Motor neuron (in vitro differentiated cells): ENCODE data around the gene ADCYAP1R1. TPM values are rescaled to one million over a fixed set of nuclear protein-coding genes. Genes with fewer than 3 reads are reported as not detected.

Source experiments
- ATAC-seq, 8 experiments: fragments of 200-7000 bp; cut with Tn5 transposase; replicated peaks in 6 of 8; 2 replicates each; pipeline ENCODE4 v1.8.0; 2021; ENCODE audit warnings: mild to moderate bottlenecking in 8 of 8, moderate library complexity in 8 of 8
- H3K27ac ChIP-seq, 2 donors: fragments of 250-450 bp; sonication (Bioruptor Pico); 2 replicates each; pipeline ENCODE4 v1.9.0; 2021; ENCODE audit warnings: antibody characterized with exemption in 2 of 2, mild to moderate bottlenecking in 2 of 2, moderate library complexity in 1 of 2
- H3K4me1 ChIP-seq, 2 donors: fragments of 250-450 bp; sonication (Bioruptor Pico); replicated peaks in 1 of 2; 2 replicates each; pipeline ENCODE4 v1.6.1; 2021; ENCODE audit warnings: antibody characterized with exemption in 2 of 2, mild to moderate bottlenecking in 2 of 2, moderate library complexity in 1 of 2
- H3K4me3 ChIP-seq, 5 donors: fragments of 250-450 bp; sonication (Bioruptor Pico); 2 replicates each; pipeline ENCODE4 v1.9.0; 2021; ENCODE audit warnings: antibody characterized with exemption in 5 of 5, mild to moderate bottlenecking in 5 of 5, moderate library complexity in 4 of 5
- WGBS, 10 experiments: fragments of 450-650 bp; shearing (Covaris generic); methylation state at CpG; one replicate each; pipeline ENCODE4 v1.0.0; 2022; 5-methylcytosine and 5-hydroxymethylcytosine counted together
- in situ Hi-C, 9 experiments: fragments of 400-800 bp; cut with MboI; loops; one replicate each; pipeline ENCODE4 v1.15.0; 2021; ENCODE audit warnings: low sequenced_read_pairs in 9 of 9, low pct_unique_long_range_greater_than_20kb in 2 of 9; ENCODE audit not compliant: unreplicated experiment in 9 of 9
- total RNA-seq, 8 experiments: library from RNA; unstranded; fragments of 300-600 nt; gene quantifications; 2 replicates each; pipeline versions ENCODE4 v1.2.3 to v1.2.4, GENCODE V29; 2022

Gene ADCYAP1R1
- total RNA-seq, 8 experiments from 2014 or later, result 0.36 to 55.0 (median 11.8) TPM

DNA sequence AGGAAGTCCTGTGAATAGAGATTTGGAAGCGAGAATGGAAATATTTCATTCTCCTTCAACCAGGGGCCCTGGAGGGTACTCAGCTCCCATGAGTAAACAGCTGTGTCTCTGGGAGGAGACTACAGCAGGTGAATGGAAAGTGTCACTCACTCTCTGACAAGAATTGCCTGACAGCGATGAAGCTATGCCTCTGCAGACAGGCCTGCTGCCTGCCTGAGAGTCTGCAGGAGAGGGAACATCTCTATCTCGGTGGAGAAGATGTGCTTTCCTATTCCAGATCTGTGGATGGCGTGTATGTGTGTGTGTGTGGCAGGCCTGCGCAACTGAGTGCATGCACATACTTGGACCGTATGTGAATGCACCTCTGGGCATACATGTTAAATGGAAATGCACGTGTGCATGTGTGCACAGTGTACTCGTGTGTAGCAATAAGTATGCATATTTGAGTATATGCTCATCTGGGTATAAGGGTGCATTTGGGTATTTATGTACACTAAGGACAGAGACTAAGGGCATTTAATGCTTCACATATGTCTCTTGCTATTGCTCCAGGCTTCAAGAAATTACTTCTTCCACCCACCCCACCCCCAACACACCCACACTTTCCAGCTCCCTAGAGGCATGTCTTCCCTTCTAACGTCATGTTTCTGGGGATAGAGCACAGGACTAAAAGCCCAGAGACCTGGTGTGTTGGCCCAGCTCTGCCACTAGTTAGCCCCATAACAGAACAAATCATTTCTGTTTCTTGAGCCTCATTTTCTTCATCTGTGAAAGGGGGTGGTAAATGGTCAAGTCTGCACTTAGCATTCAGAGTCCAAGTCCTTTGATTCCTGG lies 4.6 kb upstream of the ADCYAP1R1 start:
- in situ Hi-C loops, result no loop called here
- no peak overlapping the region for H3K4me3 ChIP-seq
- ATAC-seq, result peak in 2 of 8 experiments; percentile 16 to 61
- WGBS, 10 experiments, result 0 to 92% (median 70%) methylated on average over 1 to 8 of the region's 9 CpGs; no CpG with 5 or more reads in 2 of the 10 experiments
- no peak overlapping the region for H3K27ac ChIP-seq
- peaks cover 34 to 58% of the 10 kb centered on the region in 2 donors for H3K4me1 ChIP-seq

DNA sequence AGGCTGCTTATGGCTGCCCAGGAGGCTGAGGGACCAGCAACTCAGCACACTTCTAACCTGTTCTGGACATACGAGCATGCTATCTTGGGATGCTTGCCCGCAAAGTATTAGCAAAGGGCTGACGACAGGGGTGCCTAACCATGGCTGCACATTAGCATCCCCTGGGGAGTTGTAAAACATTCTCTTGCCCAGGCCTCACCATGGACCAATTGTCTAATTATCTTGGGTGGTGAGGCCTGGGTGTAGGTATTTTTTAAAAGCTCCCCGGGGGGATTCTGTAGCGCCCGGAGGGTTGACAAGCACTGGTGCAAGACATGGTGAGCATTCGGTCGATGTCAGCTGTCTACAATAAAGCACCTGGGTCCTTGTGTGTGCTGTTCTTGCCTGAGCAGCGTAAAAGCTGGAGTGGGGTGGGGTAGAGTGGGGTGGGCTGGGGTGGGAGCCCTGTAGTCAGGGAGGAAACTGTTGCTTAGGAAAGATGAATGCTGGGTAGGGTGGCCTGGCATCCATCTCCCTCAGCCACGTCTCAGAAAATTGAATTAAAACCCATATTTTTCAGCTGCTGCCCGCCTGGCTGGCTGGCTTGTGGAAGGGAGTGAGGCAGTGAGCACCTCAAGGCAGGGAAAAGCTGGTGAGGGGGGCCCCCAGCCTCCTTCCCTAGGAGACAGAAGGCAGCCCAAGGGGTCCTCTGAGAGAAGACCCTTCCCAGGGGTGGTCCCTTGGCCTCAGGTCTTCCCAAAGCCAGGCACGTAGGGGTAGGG lies 2.9 kb upstream of the ADCYAP1R1 start:
- Histone ChIP-seq H3K4me3 (no peak overlapping the region), H3K4me1 (peaks cover 30 to 47% of the 10 kb centered on the region in 2 donors), H3K27ac (peak overlapping the region; percentile 62 to 79)
- in situ Hi-C loops, result no loop called here
- 52 to 88% (median 71%) methylated on average over 1 to 7 of the region's 12 CpGs; no CpG with 5 or more reads in 6 of the 10 experiments for WGBS, 10 experiments
- ATAC-seq, result peak in 5 of 8 experiments; percentile 17 to 40 (median 34)

DNA sequence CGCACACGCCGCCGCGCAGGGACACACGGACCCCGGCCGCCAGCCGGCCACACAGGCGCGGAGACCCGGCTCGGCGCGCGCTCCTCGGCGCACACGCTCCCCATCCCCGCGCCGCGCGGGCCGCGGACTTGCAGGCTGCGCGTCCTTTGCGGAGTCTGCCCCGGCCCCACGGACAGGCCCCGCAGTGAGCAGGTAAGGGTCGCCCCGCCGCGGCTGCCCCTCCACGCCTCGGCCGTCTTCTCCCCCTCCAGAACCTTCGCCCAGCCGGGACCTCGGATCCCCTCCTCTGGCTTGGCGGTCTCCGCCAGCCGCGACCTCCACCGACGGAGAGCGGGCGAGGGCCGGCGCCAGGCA lies 356 bp downstream of the ADCYAP1R1 start:
- ATAC-seq, result peak in 2 of 8 experiments; percentile 7 to 13
- in situ Hi-C loops, result no loop called here
- WGBS, 10 experiments, result no CpG with 5 or more reads among the region's 52 CpGs
- peaks cover 46 to 52% of the 10 kb centered on the region in 2 donors for H3K4me1 ChIP-seq
- H3K27ac ChIP-seq, result peak overlapping the region in 1 of 2 donors; percentile 17
- H3K4me3 ChIP-seq, result peak overlapping the region; percentile 51 to 63 (median 58)

DNA sequence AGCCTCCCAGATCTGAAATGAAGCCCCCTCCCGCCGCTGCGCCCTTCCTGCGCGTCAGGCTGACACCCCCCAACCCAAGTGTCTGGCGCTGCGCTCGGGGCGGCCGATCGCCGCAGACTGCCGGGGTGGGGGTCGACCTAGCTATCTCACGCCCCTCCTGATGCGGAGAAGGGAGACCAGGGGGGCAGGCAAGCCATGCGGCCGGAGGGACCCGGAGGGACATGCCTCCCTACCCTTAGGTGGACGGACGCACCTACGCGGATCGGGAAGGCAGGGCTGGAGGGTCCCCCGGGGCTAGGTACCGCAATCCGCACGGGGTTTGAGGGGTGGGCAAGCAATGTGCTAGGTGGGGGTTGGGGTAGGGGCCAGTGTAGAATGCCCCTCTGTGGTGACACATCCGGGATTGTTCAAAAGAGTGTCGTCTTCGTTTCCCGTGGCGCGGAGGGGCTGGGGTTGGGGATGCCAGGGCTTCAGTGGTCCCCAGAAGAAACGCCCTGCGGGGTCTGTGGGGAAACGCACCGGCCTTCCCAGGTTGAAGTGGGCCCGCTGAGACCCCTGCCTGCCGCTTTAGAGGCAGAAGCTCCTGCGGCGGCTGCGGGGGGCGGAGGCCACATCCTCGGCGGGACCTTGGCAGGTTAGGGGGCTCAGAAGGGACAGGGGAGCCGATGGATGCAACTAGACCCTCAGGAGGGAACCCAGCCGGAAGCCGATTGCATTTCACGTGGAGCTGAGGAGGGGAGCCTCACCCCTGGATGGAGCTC lies 913 bp downstream of the ADCYAP1R1 start:
- Histone ChIP-seq H3K4me1 (peaks cover 44 to 52% of the 10 kb centered on the region in 2 donors), H3K27ac (peak overlapping the region in 1 of 2 donors; percentile 17), H3K4me3 (peak overlapping the region; percentile 51 to 63 (median 58))
- WGBS, 10 experiments, result 0% methylated on average over 1 of the region's 50 CpGs; no CpG with 5 or more reads in 8 of the 10 experiments
- peak in 4 of 8 experiments; percentile 1 to 22 (median 3) for ATAC-seq
- in situ Hi-C loops, result no loop called here

DNA sequence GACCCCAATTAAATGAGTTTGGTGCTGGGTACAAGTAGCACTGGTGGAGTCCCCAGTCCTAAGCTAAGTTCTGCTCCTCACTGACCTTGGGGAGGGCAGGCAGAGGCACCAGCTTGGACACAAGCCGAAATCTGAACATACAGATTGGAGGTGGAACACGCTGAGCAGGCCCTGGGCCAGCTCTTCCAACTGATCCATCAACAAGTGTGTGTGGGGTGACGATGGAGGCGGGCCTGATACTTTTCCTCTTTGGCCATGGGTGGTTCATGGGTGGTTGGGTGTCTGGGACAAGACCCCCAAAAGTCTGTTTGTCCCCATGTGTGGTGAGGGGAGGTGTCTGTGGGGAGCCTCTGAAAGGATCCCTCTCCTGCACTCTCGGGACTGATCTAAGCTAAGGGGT lies 1.9 kb downstream of the ADCYAP1R1 start:
- no peak for ATAC-seq
- Histone ChIP-seq H3K4me3 (peak overlapping the region; percentile 51 to 63 (median 58)), H3K4me1 (peaks cover 38 to 47% of the 10 kb centered on the region in 2 donors), H3K27ac (no peak overlapping the region)
- in situ Hi-C loops, result no loop called here
- 80 to 100% (median 92%) methylated on average over 1 to 2 of the region's 5 CpGs; no CpG with 5 or more reads in 6 of the 10 experiments for WGBS, 10 experiments

DNA sequence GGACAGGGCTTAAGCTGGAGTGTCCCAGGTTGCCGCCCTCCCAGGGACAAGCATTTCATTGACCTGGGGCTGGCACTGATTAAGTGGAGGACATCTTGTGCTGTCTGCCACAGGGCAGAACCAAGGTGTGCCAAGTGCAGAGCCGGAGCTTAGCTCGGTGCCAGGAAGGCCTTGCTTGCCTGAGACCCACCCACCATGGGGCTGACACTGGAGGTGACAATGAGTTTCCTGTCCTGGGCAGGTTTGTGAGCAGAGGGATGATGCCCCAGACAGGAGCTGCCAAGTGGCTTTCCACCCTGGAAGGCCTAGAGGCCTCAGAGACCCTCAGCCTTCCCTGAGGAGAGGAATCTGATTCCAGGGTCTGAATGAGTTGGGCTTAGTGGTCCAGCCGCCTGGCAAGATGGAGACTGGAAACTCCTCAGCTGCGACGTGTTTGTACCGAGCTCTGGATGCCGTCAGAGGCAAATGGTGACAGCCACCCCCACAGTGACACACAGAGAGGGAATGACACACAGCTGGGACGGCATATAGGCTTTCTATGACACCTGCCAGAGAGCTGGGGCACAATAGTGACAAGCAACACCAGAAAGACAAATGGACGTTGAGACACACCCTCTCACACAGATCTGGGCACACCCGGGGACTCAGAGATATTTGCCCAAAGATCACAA lies 2.6 kb downstream of the ADCYAP1R1 start:
- peak overlapping the region in 2 of 5 donors; percentile 3 to 63 for H3K4me3 ChIP-seq
- H3K27ac ChIP-seq, result no peak overlapping the region
- in situ Hi-C loops, result no loop called here
- H3K4me1 ChIP-seq, result peaks cover 30 to 44% of the 10 kb centered on the region in 2 donors
- WGBS, 10 experiments, result 20 to 100% (median 58%) methylated on average over 1 to 3 of the region's 11 CpGs; no CpG with 5 or more reads in 1 of the 10 experiments
- ATAC-seq, result peak in 5 of 8 experiments; percentile 12 to 22 (median 18)

DNA sequence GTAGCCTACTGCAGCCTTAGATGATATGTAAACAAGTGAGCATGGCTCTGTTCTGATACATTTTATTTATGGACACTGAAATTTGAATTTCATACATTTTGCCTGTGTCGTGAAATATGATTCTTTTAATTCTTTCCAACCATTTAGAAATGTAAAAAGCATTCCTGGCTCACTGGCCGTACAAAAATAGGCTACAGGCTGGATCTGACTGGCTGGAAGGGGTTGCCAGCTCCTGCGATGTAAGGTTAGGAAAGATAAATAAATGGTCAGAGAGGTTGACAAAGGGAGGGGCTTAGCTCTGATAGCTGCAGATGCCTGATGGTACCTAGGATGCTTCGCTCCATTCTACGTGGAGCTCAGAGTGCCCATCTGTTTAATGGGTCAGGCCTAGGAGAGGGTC lies 3.4 kb downstream of the ADCYAP1R1 start:
- in situ Hi-C loops, result no loop called here
- H3K27ac ChIP-seq, result no peak overlapping the region
- peak in 1 of 8 experiments; percentile 65 for ATAC-seq
- WGBS, 10 experiments, result 0 to 57% (median 38%) methylated on average over 1 to 3 of the region's 5 CpGs; no CpG with 5 or more reads in 3 of the 10 experiments
- peaks cover 27 to 45% of the 10 kb centered on the region in 2 donors for H3K4me1 ChIP-seq
- H3K4me3 ChIP-seq, result no peak overlapping the region

DNA sequence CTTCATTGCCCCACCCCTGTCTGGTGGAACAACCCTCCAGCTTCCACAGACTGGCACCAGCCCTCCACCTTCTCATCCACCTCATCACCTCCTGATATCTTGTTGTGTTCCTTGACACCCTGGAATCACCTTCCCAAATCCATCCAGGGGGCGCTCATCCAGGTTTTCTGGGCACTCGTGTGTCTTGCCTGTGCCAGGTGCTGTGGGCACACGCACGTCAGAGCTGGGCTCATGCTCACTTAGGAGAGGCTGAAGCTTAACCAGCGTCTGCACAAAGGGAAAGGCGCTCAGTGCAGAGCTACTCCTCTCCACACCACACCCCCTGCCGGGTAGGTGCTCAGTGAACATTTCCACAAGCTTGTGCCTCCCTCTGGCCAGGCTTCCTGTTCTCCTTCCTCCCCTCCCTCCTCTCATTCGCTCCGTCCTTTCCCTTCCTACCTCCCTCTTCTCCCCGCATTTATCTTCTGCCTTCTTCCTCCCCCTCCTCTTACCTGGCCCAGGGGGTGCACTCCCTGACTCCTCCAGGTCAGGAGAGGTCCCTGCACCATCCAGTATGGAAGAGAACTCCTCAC lies 4.8 kb downstream of the ADCYAP1R1 start:
- no peak overlapping the region for H3K27ac ChIP-seq
- no peak for ATAC-seq
- in situ Hi-C loops, result no loop called here
- no peak overlapping the region for H3K4me3 ChIP-seq
- H3K4me1 ChIP-seq, result peaks cover 41 to 57% of the 10 kb centered on the region in 2 donors
- WGBS, 10 experiments, result 0 to 89% (median 79%) methylated on average over 1 to 3 of the region's 10 CpGs; no CpG with 5 or more reads in 4 of the 10 experiments

DNA sequence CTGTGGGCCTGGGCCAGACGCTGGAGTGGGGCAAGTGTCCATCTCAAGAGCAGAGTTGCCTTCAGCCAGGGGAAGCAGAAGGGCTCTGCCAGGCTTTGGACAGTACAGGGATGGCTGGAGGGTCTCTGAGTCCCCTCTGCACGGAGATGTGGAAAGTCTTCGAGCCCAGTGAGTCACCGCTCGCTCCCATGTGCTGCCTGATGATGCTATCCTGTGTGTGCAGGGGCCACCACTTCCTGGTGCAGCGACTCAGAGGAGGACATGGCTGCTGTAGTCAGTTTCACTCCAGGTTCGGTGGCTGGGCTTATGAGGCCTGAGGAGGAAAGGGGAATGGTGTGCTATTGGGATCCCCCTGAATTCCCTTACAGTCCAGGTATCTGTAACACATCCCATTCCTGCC lies 6.0 kb downstream of the ADCYAP1R1 start:
- H3K27ac ChIP-seq, result no peak overlapping the region
- 0 to 93% (median 75%) methylated on average over 1 to 4 of the region's 7 CpGs; no CpG with 5 or more reads in 5 of the 10 experiments for WGBS, 10 experiments
- peaks cover 42 to 63% of the 10 kb centered on the region in 2 donors for H3K4me1 ChIP-seq
- ATAC-seq, result peak in 6 of 8 experiments; percentile 31 to 85 (median 72)
- in situ Hi-C loops, result no loop called here
- no peak overlapping the region for H3K4me3 ChIP-seq

DNA sequence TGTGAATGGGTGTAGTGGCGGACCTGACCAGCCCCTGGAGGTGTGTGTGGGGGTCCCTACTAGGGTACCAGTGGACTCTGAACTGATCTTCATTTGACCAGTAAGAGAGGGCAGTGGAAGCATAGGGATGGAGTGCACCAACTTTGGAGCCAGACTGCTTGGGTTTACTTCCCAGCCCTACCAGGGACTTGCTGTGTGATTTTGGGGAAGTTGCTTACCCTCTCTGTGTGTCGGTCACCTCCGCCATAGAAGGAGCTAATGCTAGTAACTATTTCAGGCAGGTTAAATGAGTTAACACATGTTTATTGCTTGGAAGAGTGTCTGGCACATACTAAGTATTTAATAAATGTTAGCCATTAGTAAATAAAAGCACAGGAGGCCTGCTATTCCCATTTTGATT lies 6.6 kb downstream of the ADCYAP1R1 start:
- in situ Hi-C loops, result no loop called here
- no peak overlapping the region for H3K27ac ChIP-seq
- no peak for ATAC-seq
- H3K4me3 ChIP-seq, result no peak overlapping the region
- 92 to 100% (median 100%) methylated on average over 1 to 3 of the region's 3 CpGs; no CpG with 5 or more reads in 7 of the 10 experiments for WGBS, 10 experiments
- H3K4me1 ChIP-seq, result peaks cover 40 to 62% of the 10 kb centered on the region in 2 donors

DNA sequence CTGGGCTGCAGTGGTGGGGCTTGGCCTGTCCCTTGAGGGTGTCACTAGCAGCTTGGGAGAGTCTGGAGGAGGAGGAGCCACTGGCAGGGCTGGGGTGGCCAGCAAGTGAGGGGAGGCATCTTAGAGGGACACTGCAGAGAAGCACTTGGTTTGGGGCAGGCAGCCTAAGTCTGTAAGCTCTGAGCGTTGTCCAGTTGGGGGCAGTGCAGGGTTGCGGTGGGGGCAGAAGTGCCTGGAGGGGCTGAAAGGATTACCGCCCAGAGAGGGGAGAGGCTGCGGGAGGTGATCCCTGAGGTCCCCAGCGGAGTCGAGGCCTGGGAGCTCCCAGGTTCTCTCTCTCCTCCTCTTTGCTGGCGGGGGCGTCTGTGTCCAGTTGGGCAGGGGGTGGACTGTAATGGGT lies 7.4 kb downstream of the ADCYAP1R1 start:
- in situ Hi-C loops, result no loop called here
- peak in 4 of 8 experiments; percentile 1 to 56 (median 43) for ATAC-seq
- WGBS, 10 experiments, result 65% methylated on average over 2 of the region's 8 CpGs; no CpG with 5 or more reads in 9 of the 10 experiments
- H3K27ac ChIP-seq, result no peak overlapping the region
- H3K4me1 ChIP-seq, result peaks cover 31 to 54% of the 10 kb centered on the region in 2 donors
- H3K4me3 ChIP-seq, result no peak overlapping the region

DNA sequence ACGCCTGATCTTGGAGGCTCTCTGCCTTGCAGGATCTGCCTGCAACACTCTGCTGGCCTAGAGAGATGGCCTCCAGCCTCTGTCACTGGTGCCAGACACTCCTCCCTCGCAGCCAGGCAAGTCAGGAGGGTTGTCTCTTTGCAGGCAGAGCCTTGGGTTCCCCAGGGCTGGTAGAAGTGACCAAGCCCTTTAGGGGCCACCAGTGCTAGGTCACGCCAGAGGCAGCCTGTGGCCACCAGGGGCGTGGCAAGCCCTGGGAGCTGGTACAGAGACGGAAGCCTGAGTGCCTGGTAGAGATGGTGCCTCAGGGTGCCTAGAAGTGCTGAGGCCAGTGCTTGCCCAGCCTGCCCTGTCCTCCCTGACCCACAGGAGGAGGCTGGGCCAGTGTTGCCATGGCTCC lies 9.1 kb downstream of the ADCYAP1R1 start:
- peak in 5 of 8 experiments; percentile 4 to 49 (median 18) for ATAC-seq
- 60 to 80% (median 60%) methylated on average over 1 to 3 of the region's 5 CpGs; no CpG with 5 or more reads in 7 of the 10 experiments for WGBS, 10 experiments

More for the DNA sequence above, 9.1 kb downstream of the ADCYAP1R1 start:
- H3K27ac ChIP-seq, result no peak overlapping the region
- peaks cover 17 to 38% of the 10 kb centered on the region in 2 donors for H3K4me1 ChIP-seq
- H3K4me3 ChIP-seq, result no peak overlapping the region
- in situ Hi-C loops, result no loop called here
